GM21515 (cell line): ENCODE data around the gene ITPA.

Source experiments
- ATAC-seq: cut with Tn5 transposase; IDR thresholded peaks from one replicate; pipeline ENCODE4 v1.9.1; 2021; ENCODE audit not compliant: unreplicated experiment

The ITPA gene

GRCh38 chr20:3209257-3209945, at the start of gene ITPA:
Gene ITPA, plus strand, starts transcription at chr20:3209498. Its CDS starts 54 bp downstream, at chr20:3209552.
- ATAC-seq: no peak

- no peak for ATAC-seq
Observed at GRCh38 chr20:3160418-3160817, 48.9 kb upstream of the ITPA start.

GRCh38 chr20:3161316-3162079, 47.8 kb upstream of the ITPA start:
- ATAC-seq: no peak

GRCh38 chr20:3162080-3162611, 47.2 kb upstream of the ITPA start:
- ATAC-seq: no peak

- no peak for ATAC-seq
Observed at GRCh38 chr20:3163099-3164042, 45.9 kb upstream of the ITPA start.

GRCh38 chr20:3164043-3164762, 45.1 kb upstream of the ITPA start:
- no peak for ATAC-seq

- no peak for ATAC-seq
Observed at GRCh38 chr20:3164763-3165410, 44.4 kb upstream of the ITPA start.

- no peak for ATAC-seq
Observed at GRCh38 chr20:3165473-3166337, 43.6 kb upstream of the ITPA start.

GRCh38 chr20:3166338-3166912, 42.9 kb upstream of the ITPA start:
- ATAC-seq: no peak

GRCh38 chr20:3166913-3167342, 42.4 kb upstream of the ITPA start:
- no peak for ATAC-seq

GRCh38 chr20:3167738-3168078, 41.6 kb upstream of the ITPA start:
- ATAC-seq: no peak

GRCh38 chr20:3168079-3168828, 41.0 kb upstream of the ITPA start:
- ATAC-seq: no peak

GRCh38 chr20:3168829-3169590, 40.3 kb upstream of the ITPA start:
- no peak for ATAC-seq

- ATAC-seq: no peak
Observed at GRCh38 chr20:3171391-3172125, 37.7 kb upstream of the ITPA start.

GRCh38 chr20:3172126-3172932, 37.0 kb upstream of the ITPA start:
- ATAC-seq: no peak
